Vagina (tissue), 2 donors: ENCODE results near the gene THY1.

Experiments used
- POLR2AphosphoS5 ChIP-seq, 2 donors: sonication (generic); formaldehyde crosslinking; IDR thresholded peaks; one replicate each; pipeline ENCODE4 v1.9.0; 2017; ENCODE audit warnings: antibody characterized with exemption in 2 of 2, mild to moderate bottlenecking in 2 of 2, low read depth in 1 of 2; ENCODE audit not compliant: insufficient read depth in 1 of 2
- TF ChIP-seq, protein P1 (sequence below), 3 experiments: fragments of 450-650 bp in 2 of 3; fragments of 200-600 bp in 1 of 3; sonication (generic) in 1 of 3; IDR thresholded peaks; one replicate each; pipeline ENCODE4 v1.5.1; 2017 to 2019; ENCODE audit warnings: antibody characterized with exemption in 3 of 3, mild to moderate bottlenecking in 2 of 3, moderate library complexity in 2 of 3

DNA sequence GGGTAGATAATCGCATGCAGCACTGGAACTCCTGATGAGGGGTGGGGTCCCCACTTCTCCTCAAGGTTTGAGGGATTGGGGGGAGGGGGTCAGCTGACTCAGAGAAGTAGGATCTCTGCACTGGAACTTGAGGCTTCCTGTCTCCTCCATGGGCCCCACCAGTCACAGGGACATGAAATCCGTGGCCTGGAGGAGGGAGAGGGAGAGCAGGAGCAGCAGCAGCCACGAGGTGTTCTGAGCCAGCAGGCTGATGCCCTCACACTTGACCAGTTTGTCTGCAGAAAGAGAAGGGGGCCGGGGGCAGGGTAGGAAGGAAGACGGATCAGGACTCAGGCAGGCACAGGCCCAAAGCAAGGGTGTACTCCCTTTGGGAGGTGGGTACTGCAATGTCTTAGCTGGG is 3.7 kb downstream of the THY1 start:
- TF ChIP-seq, protein P1, sequence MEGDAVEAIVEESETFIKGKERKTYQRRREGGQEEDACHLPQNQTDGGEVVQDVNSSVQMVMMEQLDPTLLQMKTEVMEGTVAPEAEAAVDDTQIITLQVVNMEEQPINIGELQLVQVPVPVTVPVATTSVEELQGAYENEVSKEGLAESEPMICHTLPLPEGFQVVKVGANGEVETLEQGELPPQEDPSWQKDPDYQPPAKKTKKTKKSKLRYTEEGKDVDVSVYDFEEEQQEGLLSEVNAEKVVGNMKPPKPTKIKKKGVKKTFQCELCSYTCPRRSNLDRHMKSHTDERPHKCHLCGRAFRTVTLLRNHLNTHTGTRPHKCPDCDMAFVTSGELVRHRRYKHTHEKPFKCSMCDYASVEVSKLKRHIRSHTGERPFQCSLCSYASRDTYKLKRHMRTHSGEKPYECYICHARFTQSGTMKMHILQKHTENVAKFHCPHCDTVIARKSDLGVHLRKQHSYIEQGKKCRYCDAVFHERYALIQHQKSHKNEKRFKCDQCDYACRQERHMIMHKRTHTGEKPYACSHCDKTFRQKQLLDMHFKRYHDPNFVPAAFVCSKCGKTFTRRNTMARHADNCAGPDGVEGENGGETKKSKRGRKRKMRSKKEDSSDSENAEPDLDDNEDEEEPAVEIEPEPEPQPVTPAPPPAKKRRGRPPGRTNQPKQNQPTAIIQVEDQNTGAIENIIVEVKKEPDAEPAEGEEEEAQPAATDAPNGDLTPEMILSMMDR (IDR thresholded peaks at IDR 0.05): no peak
- TF ChIP-seq POLR2AphosphoS5 (IDR thresholded peaks at IDR 0.05; ENCODE audit: insufficient read depth in 1 of 2, low read depth in 1 of 2): no peak
